ENCODE measurements around the gene MMP7.

Gene MMP7

GRCh38 chr11:102486584-102486983 is 44.0 kb downstream of the MMP7 start:
- peaks cover 4% of the 10 kb centered on the region for H3K9me3 Mint-ChIP-seq
- H3K4me3 Mint-ChIP-seq = no peak overlapping the region
- no peaks in the 10 kb centered on the region for H3K4me1 Mint-ChIP-seq
- no peaks in the 10 kb centered on the region for H3K36me3 Mint-ChIP-seq (ENCODE audit: low read depth)
- peaks cover 4% of the 10 kb centered on the region for H3K27me3 Mint-ChIP-seq (ENCODE audit: low read depth)
- TF ChIP-seq CTCF (IDR thresholded peaks at IDR 0.05; ENCODE audit: unreplicated experiment in 3 of 3) = no peak
- H3K27ac Mint-ChIP-seq = no peak overlapping the region

- Mint-ChIP-seq H3K27me3 (ENCODE audit: low read depth) (peaks cover 4% of the 10 kb centered on the region), H3K9me3 (peaks cover 4% of the 10 kb centered on the region), H3K4me3 (no peak overlapping the region), H3K27ac (no peak overlapping the region), H3K4me1 (no peaks in the 10 kb centered on the region), H3K36me3 (ENCODE audit: low read depth) (no peaks in the 10 kb centered on the region)
- no peak for TF ChIP-seq CTCF (IDR thresholded peaks at IDR 0.05; ENCODE audit: unreplicated experiment in 3 of 3)
Observed at GRCh38 chr11:102485095-102485722, 45.3 kb downstream of the MMP7 start.

GRCh38 chr11:102482433-102482832 is 48.1 kb downstream of the MMP7 start:
- no peak for TF ChIP-seq CTCF (IDR thresholded peaks at IDR 0.05; ENCODE audit: unreplicated experiment in 3 of 3)
- no peak overlapping the region for H3K4me3 Mint-ChIP-seq
- H3K4me1 Mint-ChIP-seq = peaks cover 3% of the 10 kb centered on the region
- H3K36me3 Mint-ChIP-seq (ENCODE audit: low read depth) = no peaks in the 10 kb centered on the region
- no peak overlapping the region for H3K27ac Mint-ChIP-seq
- peaks cover 4% of the 10 kb centered on the region for H3K27me3 Mint-ChIP-seq (ENCODE audit: low read depth)
- H3K9me3 Mint-ChIP-seq = peaks cover 4% of the 10 kb centered on the region

GRCh38 chr11:102479733-102480132 is 50.8 kb downstream of the MMP7 start:
- H3K27ac Mint-ChIP-seq = no peak overlapping the region
- H3K9me3 Mint-ChIP-seq = no peaks in the 10 kb centered on the region
- peaks cover 4% of the 10 kb centered on the region for H3K27me3 Mint-ChIP-seq (ENCODE audit: low read depth)
- no peak for TF ChIP-seq CTCF (IDR thresholded peaks at IDR 0.05; ENCODE audit: unreplicated experiment in 3 of 3)
- H3K4me1 Mint-ChIP-seq = peaks cover 12% of the 10 kb centered on the region
- no peaks in the 10 kb centered on the region for H3K36me3 Mint-ChIP-seq (ENCODE audit: low read depth)
- H3K4me3 Mint-ChIP-seq = no peak overlapping the region

- no peaks in the 10 kb centered on the region for H3K9me3 Mint-ChIP-seq
- no peak overlapping the region for H3K4me3 Mint-ChIP-seq
Observed at GRCh38 chr11:102478673-102479299, 51.8 kb downstream of the MMP7 start.

More at GRCh38 chr11:102478673-102479299, 51.8 kb downstream of the MMP7 start:
- H3K4me1 Mint-ChIP-seq = peaks cover 12% of the 10 kb centered on the region
- H3K27me3 Mint-ChIP-seq (ENCODE audit: low read depth) = peaks cover 4% of the 10 kb centered on the region
- TF ChIP-seq CTCF (IDR thresholded peaks at IDR 0.05; ENCODE audit: unreplicated experiment in 3 of 3) = no peak
- H3K27ac Mint-ChIP-seq = peak overlapping the region in 1 of 3 experiments; percentile 24
- H3K36me3 Mint-ChIP-seq (ENCODE audit: low read depth) = no peaks in the 10 kb centered on the region
